ENCODE measurements around the gene GRK6.
A peak's percentile ranks its signal among the peaks of the same experiment; 100 is the strongest.

DNA sequence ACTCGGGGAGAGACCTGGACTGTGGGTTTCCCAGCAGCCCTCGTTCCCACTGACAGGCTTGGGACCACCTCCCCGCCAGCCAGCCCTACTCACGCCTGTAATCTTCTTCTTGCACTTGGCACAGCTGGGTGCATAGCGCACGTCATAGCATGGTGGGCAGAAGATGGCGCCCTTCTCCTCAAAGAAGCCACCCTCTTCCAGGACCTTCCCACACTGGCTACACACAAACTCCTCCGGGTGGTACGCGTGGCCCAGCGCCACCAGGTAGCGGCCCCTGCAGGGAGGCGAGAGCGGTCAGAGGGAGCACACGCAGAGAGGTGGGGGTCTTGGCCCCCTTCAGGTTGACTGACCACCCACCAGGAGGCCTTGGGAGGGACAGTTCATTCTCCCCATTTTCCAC is 61.5 kb downstream of the GRK6 start:
- TF ChIP-seq TCF12 (IDR thresholded peaks at IDR 0.05; ENCODE audit: low read depth) = no peak
- no peak for TF ChIP-seq TEAD4 (IDR thresholded peaks at IDR 0.05)
- no peak for TF ChIP-seq FOXM1 (IDR thresholded peaks at IDR 0.05; ENCODE audit: borderline replicate concordance, low read depth)
- TF ChIP-seq CREB1 (IDR thresholded peaks at IDR 0.05; ENCODE audit: low read depth) = no peak
- TF ChIP-seq, protein P1, sequence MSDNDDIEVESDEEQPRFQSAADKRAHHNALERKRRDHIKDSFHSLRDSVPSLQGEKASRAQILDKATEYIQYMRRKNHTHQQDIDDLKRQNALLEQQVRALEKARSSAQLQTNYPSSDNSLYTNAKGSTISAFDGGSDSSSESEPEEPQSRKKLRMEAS (IDR thresholded peaks at IDR 0.05) = no peak
- TF ChIP-seq TAF1 (IDR thresholded peaks at IDR 0.05; ENCODE audit: low read depth) = no peak
- TF ChIP-seq RAD21 (IDR thresholded peaks at IDR 0.05; ENCODE audit: low read depth) = 0 out of 2 replicates have a peak, but pooled peaks have one; percentile 8
- TF ChIP-seq CEBPB (IDR thresholded peaks at IDR 0.05) = no peak
- TF ChIP-seq, protein P2, sequence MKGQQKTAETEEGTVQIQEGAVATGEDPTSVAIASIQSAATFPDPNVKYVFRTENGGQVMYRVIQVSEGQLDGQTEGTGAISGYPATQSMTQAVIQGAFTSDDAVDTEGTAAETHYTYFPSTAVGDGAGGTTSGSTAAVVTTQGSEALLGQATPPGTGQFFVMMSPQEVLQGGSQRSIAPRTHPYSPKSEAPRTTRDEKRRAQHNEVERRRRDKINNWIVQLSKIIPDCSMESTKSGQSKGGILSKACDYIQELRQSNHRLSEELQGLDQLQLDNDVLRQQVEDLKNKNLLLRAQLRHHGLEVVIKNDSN (IDR thresholded peaks at IDR 0.05) = no peak
- TF ChIP-seq, protein P3, sequence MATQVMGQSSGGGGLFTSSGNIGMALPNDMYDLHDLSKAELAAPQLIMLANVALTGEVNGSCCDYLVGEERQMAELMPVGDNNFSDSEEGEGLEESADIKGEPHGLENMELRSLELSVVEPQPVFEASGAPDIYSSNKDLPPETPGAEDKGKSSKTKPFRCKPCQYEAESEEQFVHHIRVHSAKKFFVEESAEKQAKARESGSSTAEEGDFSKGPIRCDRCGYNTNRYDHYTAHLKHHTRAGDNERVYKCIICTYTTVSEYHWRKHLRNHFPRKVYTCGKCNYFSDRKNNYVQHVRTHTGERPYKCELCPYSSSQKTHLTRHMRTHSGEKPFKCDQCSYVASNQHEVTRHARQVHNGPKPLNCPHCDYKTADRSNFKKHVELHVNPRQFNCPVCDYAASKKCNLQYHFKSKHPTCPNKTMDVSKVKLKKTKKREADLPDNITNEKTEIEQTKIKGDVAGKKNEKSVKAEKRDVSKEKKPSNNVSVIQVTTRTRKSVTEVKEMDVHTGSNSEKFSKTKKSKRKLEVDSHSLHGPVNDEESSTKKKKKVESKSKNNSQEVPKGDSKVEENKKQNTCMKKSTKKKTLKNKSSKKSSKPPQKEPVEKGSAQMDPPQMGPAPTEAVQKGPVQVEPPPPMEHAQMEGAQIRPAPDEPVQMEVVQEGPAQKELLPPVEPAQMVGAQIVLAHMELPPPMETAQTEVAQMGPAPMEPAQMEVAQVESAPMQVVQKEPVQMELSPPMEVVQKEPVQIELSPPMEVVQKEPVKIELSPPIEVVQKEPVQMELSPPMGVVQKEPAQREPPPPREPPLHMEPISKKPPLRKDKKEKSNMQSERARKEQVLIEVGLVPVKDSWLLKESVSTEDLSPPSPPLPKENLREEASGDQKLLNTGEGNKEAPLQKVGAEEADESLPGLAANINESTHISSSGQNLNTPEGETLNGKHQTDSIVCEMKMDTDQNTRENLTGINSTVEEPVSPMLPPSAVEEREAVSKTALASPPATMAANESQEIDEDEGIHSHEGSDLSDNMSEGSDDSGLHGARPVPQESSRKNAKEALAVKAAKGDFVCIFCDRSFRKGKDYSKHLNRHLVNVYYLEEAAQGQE (IDR thresholded peaks at IDR 0.05; ENCODE audit: low read depth) = no peak
- TF ChIP-seq YY1 (IDR thresholded peaks at IDR 0.05; ENCODE audit: low read depth) = no peak
- no peak for TF ChIP-seq EGR1 (IDR thresholded peaks at IDR 0.05)
- TF ChIP-seq EP300 (IDR thresholded peaks at IDR 0.05; ENCODE audit: borderline replicate concordance) = no peak

Data from Ishikawa (cell line).